Vagina (tissue), 2 donors: ENCODE results near the gene LIPG. TPM values are rescaled to one million over a fixed set of nuclear protein-coding genes. Genes with fewer than 3 reads are reported as not detected.
A peak's percentile ranks its signal among the peaks of the same experiment; 100 is the strongest.

ENCODE experiments used
- DNase-seq, 2 donors: peaks; one replicate each; pipeline ENCODE4 v3.0.0-alpha.2; 2017; ENCODE audit errors: extremely low spot score in 2 of 2
- H3K27ac ChIP-seq: fragments of 200-600 bp; sonication (generic); one replicate; pipeline ENCODE4 v1.5.1; 2019
- H3K27me3 ChIP-seq: fragments of 200-600 bp; sonication (generic); one replicate; pipeline ENCODE4 v1.5.1; 2019
- H3K36me3 ChIP-seq, 2 donors: fragments of 200-600 bp; sonication (generic); one replicate each; pipeline ENCODE4 v1.5.1; 2017 to 2019
- H3K4me1 ChIP-seq: fragments of 200-600 bp; sonication (generic); one replicate; pipeline ENCODE4 v1.5.1; 2019
- H3K4me3 ChIP-seq, 2 donors: fragments of 200-600 bp; sonication (generic); 1 replicate in 1 of 2; 2 replicates in 1 of 2; pipeline ENCODE4 v1.5.1; 2016 to 2019
- H3K9me3 ChIP-seq: fragments of 200-600 bp; sonication (generic); one replicate; pipeline ENCODE4 v1.5.1; 2019
- CTCF ChIP-seq, 3 experiments: fragments of 450-650 bp in 2 of 3; fragments of 200-600 bp in 1 of 3; sonication (generic) in 1 of 3; IDR thresholded peaks; one replicate each; pipeline ENCODE4 v1.5.1; 2017 to 2019; ENCODE audit warnings: antibody characterized with exemption in 3 of 3, mild to moderate bottlenecking in 2 of 3, moderate library complexity in 2 of 3
- POLR2A ChIP-seq, 2 donors: fragments of 450-650 bp; IDR thresholded peaks; one replicate each; pipeline ENCODE4 v1.6.1; 2017; ENCODE audit warnings: antibody characterized with exemption in 2 of 2, mild to moderate bottlenecking in 2 of 2, moderate library complexity in 2 of 2
- POLR2AphosphoS5 ChIP-seq, 2 donors: sonication (generic); formaldehyde crosslinking; IDR thresholded peaks; one replicate each; pipeline ENCODE4 v1.9.0; 2017; ENCODE audit warnings: antibody characterized with exemption in 2 of 2, mild to moderate bottlenecking in 2 of 2, low read depth in 1 of 2; ENCODE audit not compliant: insufficient read depth in 1 of 2
- intact Hi-C: fragments of 100-400 bp; cut with DNase I; formaldehyde crosslinking; loops from one replicate; pipeline ENCODE4 v1.15.1; 2023
- total RNA-seq: library from RNA; depleted of rRNA; stranded (reverse); fragments of >200 nt; gene quantifications from one replicate; pipeline ENCODE4 v1.2.3, GENCODE V29; 2016

Gene LIPG
- total RNA-seq, 1 donor from 2014 or later: 1.7 TPM

- no peaks in the 10 kb centered on the region for H3K9me3 ChIP-seq
- peak in 1 of 2 donors; percentile 44 for DNase-seq
- H3K36me3 ChIP-seq: no peaks in the 10 kb centered on the region
- H3K4me3 ChIP-seq: no peak overlapping the region
- H3K27ac ChIP-seq: no peak overlapping the region
- H3K27me3 ChIP-seq: no peaks in the 10 kb centered on the region
- intact Hi-C loops: no loop called here
- TF ChIP-seq POLR2AphosphoS5 (IDR thresholded peaks at IDR 0.05; ENCODE audit: insufficient read depth in 1 of 2, low read depth in 1 of 2) (no peak), CTCF (IDR thresholded peaks at IDR 0.05) (no peak), POLR2A (IDR thresholded peaks at IDR 0.05) (no peak)
- no peaks in the 10 kb centered on the region for H3K4me1 ChIP-seq
Observed at GRCh38 chr18:49611316-49611715, 49.5 kb downstream of the LIPG start.

- H3K36me3 ChIP-seq: no peaks in the 10 kb centered on the region
- no peaks in the 10 kb centered on the region for H3K4me1 ChIP-seq
- H3K27me3 ChIP-seq: no peaks in the 10 kb centered on the region
- intact Hi-C loops: no loop called here
- H3K4me3 ChIP-seq: no peak overlapping the region
- no peak for DNase-seq
- H3K27ac ChIP-seq: no peak overlapping the region
- no peaks in the 10 kb centered on the region for H3K9me3 ChIP-seq
- no peak for TF ChIP-seq POLR2AphosphoS5 (IDR thresholded peaks at IDR 0.05; ENCODE audit: insufficient read depth in 1 of 2, low read depth in 1 of 2)
- no peak for TF ChIP-seq CTCF (IDR thresholded peaks at IDR 0.05)
- TF ChIP-seq POLR2A (IDR thresholded peaks at IDR 0.05): no peak
Observed at GRCh38 chr18:49612515-49613033, 50.7 kb downstream of the LIPG start.

GRCh38 chr18:49613141-49613640 lies 51.3 kb downstream of the LIPG start:
- no peaks in the 10 kb centered on the region for H3K4me1 ChIP-seq
- no peak overlapping the region for H3K27ac ChIP-seq
- TF ChIP-seq POLR2AphosphoS5 (IDR thresholded peaks at IDR 0.05; ENCODE audit: insufficient read depth in 1 of 2, low read depth in 1 of 2) (no peak), POLR2A (IDR thresholded peaks at IDR 0.05) (no peak), CTCF (IDR thresholded peaks at IDR 0.05) (no peak)
- no peak overlapping the region for H3K4me3 ChIP-seq
- intact Hi-C loops: no loop called here
- H3K36me3 ChIP-seq: no peaks in the 10 kb centered on the region
- no peak for DNase-seq
- H3K27me3 ChIP-seq: no peaks in the 10 kb centered on the region
- H3K9me3 ChIP-seq: no peaks in the 10 kb centered on the region

GRCh38 chr18:49613641-49614151 lies 51.8 kb downstream of the LIPG start:
- no peak overlapping the region for H3K27ac ChIP-seq
- H3K4me1 ChIP-seq: peaks cover 2% of the 10 kb centered on the region
- intact Hi-C loops: no loop called here
- TF ChIP-seq POLR2AphosphoS5 (IDR thresholded peaks at IDR 0.05; ENCODE audit: insufficient read depth in 1 of 2, low read depth in 1 of 2) (no peak), POLR2A (IDR thresholded peaks at IDR 0.05) (no peak), CTCF (IDR thresholded peaks at IDR 0.05) (no peak)
- H3K4me3 ChIP-seq: no peak overlapping the region
- DNase-seq: no peak
- H3K27me3 ChIP-seq: no peaks in the 10 kb centered on the region
- no peaks in the 10 kb centered on the region for H3K36me3 ChIP-seq
- no peaks in the 10 kb centered on the region for H3K9me3 ChIP-seq

- Histone ChIP-seq H3K4me1 (peaks cover 14% of the 10 kb centered on the region), H3K9me3 (no peaks in the 10 kb centered on the region), H3K27ac (no peak overlapping the region), H3K27me3 (no peaks in the 10 kb centered on the region), H3K4me3 (no peak overlapping the region), H3K36me3 (no peaks in the 10 kb centered on the region)
- no peak for DNase-seq
- intact Hi-C loops: no loop called here
- no peak for TF ChIP-seq CTCF (IDR thresholded peaks at IDR 0.05)
- no peak for TF ChIP-seq POLR2AphosphoS5 (IDR thresholded peaks at IDR 0.05; ENCODE audit: insufficient read depth in 1 of 2, low read depth in 1 of 2)
- TF ChIP-seq POLR2A (IDR thresholded peaks at IDR 0.05): no peak
Observed at GRCh38 chr18:49616618-49617328, 54.9 kb downstream of the LIPG start.
